ENCODE measurements around the gene SMAP1. TPM values are rescaled to one million over a fixed set of nuclear protein-coding genes. Genes with fewer than 3 reads are reported as not detected.

Gene SMAP1
- total RNA-seq, 1 donor, result 20.3 TPM

GRCh38 chr6:70894001-70894400 lies 226.3 kb downstream of the SMAP1 start:
- TF ChIP-seq CTCF (IDR thresholded peaks at IDR 0.05; ENCODE audit: insufficient read depth, low read depth, low read length), result no peak
- no peak for DNase-seq (ENCODE audit: low read depth)
- H3K4me3 ChIP-seq (ENCODE audit: low read depth, low read length), result no peak overlapping the region

- H3K4me3 ChIP-seq (ENCODE audit: low read depth, low read length), result no peak overlapping the region
- TF ChIP-seq CTCF (IDR thresholded peaks at IDR 0.05; ENCODE audit: insufficient read depth, low read depth, low read length), result no peak
- DNase-seq (ENCODE audit: low read depth), result no peak
Measured at GRCh38 chr6:70900047-70900446, 232.4 kb downstream of the SMAP1 start.

- no peak for DNase-seq (ENCODE audit: low read depth)
- peak; percentile 44 for TF ChIP-seq CTCF (IDR thresholded peaks at IDR 0.05; ENCODE audit: insufficient read depth, low read depth, low read length)
- no peak overlapping the region for H3K4me3 ChIP-seq (ENCODE audit: low read depth, low read length)
Measured at GRCh38 chr6:70901324-70901723, 233.6 kb downstream of the SMAP1 start.

DNA sequence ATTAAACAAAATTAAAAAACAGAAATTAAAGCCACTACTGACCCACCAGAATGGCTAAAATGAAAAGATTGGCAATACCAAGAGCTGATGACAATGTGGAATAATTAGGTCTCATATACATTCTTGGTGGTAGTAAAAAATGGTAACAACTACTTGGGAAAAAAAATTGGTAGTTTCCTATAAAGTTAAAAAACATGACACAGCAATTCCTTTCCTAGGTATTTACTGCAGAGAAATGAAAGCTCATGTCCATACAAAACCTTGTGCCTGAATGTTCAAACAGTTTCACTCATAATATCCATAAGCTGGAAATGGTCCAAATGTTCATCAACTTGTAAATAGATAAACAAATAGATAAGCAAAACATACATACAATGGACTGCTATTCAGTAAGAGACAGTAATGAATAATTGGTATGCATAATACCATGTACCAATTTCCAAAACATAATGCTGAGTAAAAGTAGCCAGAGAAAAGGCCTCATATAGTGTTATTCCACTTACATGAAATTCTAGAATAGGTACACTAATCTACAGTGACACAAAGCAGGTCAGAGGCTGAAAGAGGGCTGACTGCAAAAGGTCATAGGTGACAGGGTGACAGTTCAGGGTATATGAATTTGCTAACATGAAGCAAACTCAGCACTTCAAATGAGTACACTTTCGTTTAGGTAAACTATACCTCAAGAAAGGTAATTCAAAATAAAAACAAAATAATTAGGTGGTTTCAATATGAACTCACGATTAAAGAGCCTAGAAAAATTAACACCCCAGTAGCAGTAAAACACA lies 236.2 kb downstream of the SMAP1 start:
- TF ChIP-seq CTCF (IDR thresholded peaks at IDR 0.05; ENCODE audit: insufficient read depth, low read depth, low read length), result no peak
- DNase-seq (ENCODE audit: low read depth), result no peak
- no peak overlapping the region for H3K4me3 ChIP-seq (ENCODE audit: low read depth, low read length)

GRCh38 chr6:70905742-70906141 lies 238.1 kb downstream of the SMAP1 start:
- H3K4me3 ChIP-seq (ENCODE audit: low read depth, low read length), result no peak overlapping the region
- no peak for DNase-seq (ENCODE audit: low read depth)
- no peak for TF ChIP-seq CTCF (IDR thresholded peaks at IDR 0.05; ENCODE audit: insufficient read depth, low read depth, low read length)

Other genes with a start within 250 kb of the SMAP1 start
- 9.3 and 11.2 TPM in 2 replicates for gene SDHAF4, start 101.0 kb upstream of the SMAP1 start, total RNA-seq